ENCODE measurements around the gene COX15. TPM values are rescaled to one million over a fixed set of nuclear protein-coding genes. Genes with fewer than 3 reads are reported as not detected.

COX15 gene
- total and polyA plus RNA-seq, 2 of the 4 experiments (the other 2 are of a cell fraction): 18.9 to 40.1 TPM

- no peak overlapping the region for H4K8ac ChIP-seq (ENCODE audit: low read depth in 2 of 2, low read length in 2 of 2)
- TF ChIP-seq ELK1 (IDR thresholded peaks at IDR 0.05; ENCODE audit: borderline replicate concordance, low read depth, low read length) (no peak), SMC3 (IDR thresholded peaks at IDR 0.05; ENCODE audit: low read depth, low read length) (no peak)
- CTCF ChIA-PET: interaction anchor here (0.7 to 1.6 kb wide), 2 partner anchors 112 to 116 kb away, joined by 4 to 5 read pairs; no protein-coding TSS in a partner anchor
- in situ Hi-C loops (cut with MboI; ENCODE audit: low sequenced_read_pairs) (no loop called here), dilution Hi-C loops (cut with HindIII; ENCODE audit: low sequenced_read_pairs, unreplicated experiment) (no loop called here), intact Hi-C loops (cut with micrococcal nuclease) (loop anchor here (5.0 to 10.0 kb wide), 4 partner anchors 49 to 451 kb away; partner anchors contain the start of genes ABCC2 and ERLIN1)
- H4K20me1 ChIP-seq (ENCODE audit: insufficient read depth, low read length): no peaks in the 10 kb centered on the region
- H4K5ac ChIP-seq (ENCODE audit: low read depth, low read length): no peak overlapping the region
- 35% methylated on average over 6 of the region's 8 CpGs; no CpG with 5 or more reads in 1 of the 2 experiments for WGBS, 2 experiments (ENCODE audit: extremely low coverage in 2 of 2, insufficient read length in 1 of 2)
- no peak for ATAC-seq (ENCODE audit: low read depth)
- DNase-seq: peak; percentile 13
- peak overlapping the region; percentile 82 for H3K4me2 ChIP-seq (ENCODE audit: low read depth, low read length)
- no peaks in the 10 kb centered on the region for H3K9me1 ChIP-seq (ENCODE audit: insufficient read depth, low read length)
- POLR2A ChIA-PET (ENCODE audit: unreplicated experiment): no interaction called here
- H3K27me3 ChIP-seq (ENCODE audit: control insufficient read depth, insufficient read depth, low read length): no peaks in the 10 kb centered on the region
- no peak overlapping the region for H2BK5ac ChIP-seq (ENCODE audit: low read depth, low read length, poor library complexity, severe bottlenecking)
- H3K36me3 ChIP-seq (ENCODE audit: control insufficient read depth, insufficient read depth, low read length): peaks cover 10% of the 10 kb centered on the region
- H4K91ac ChIP-seq (ENCODE audit: insufficient read depth, low read depth, low read length): no peak overlapping the region
- no peak overlapping the region for H2BK20ac ChIP-seq (ENCODE audit: low read depth, low read length)
- H3K18ac ChIP-seq (ENCODE audit: low read depth, low read length): no peak overlapping the region
- no TSS peak for BruUV-seq (replicated peaks)
- no peak overlapping the region for H3K27ac ChIP-seq (ENCODE audit: insufficient read depth, low read length)
- no peak overlapping the region for H2AK5ac ChIP-seq (ENCODE audit: low read depth, low read length)
- no peak overlapping the region for H3K9ac ChIP-seq (ENCODE audit: low read depth, low read length)
- no peak overlapping the region for H3K4me3 ChIP-seq (ENCODE audit: insufficient read depth, low read depth, low read length)
- no peak overlapping the region for H2BK15ac ChIP-seq (ENCODE audit: low read depth, low read length)
- H2BK120ac ChIP-seq (ENCODE audit: low read depth, low read length): no peak overlapping the region
- H3K56ac ChIP-seq (ENCODE audit: extremely low read depth, insufficient read depth, low read length): no peak overlapping the region
- no peak overlapping the region for H2AK9ac ChIP-seq (replicated peaks; ENCODE audit: low read depth, low read length, poor library complexity)
- no peak overlapping the region for H3K4ac ChIP-seq (ENCODE audit: low read depth, low read length)
- H3K14ac ChIP-seq (replicated peaks; ENCODE audit: low read depth, low read length): no peak overlapping the region
- peak overlapping the region; percentile 1; the same call in 1 of the 2 replicates for H3K23ac ChIP-seq (ENCODE audit: low read depth, low read length)
- no peak overlapping the region for H2AFZ ChIP-seq (replicated peaks; ENCODE audit: low read length, poor library complexity)
- peaks cover 23 to 44% of the 10 kb centered on the region in 2 experiments; a peak in 3 of 4 replicates for H3K79me1 ChIP-seq (ENCODE audit: low read depth in 1 of 2, low read length in 2 of 2)
- peaks cover 2% of the 10 kb centered on the region; the same call in 1 of the 2 replicates for H3K4me1 ChIP-seq (ENCODE audit: control insufficient read depth, insufficient read depth, low read length)
- H3K9me3 ChIP-seq (ENCODE audit: control insufficient read depth, insufficient read depth, low read length): no peaks in the 10 kb centered on the region
Measured at GRCh38 chr10:99733366-99733765, 1.4 kb upstream of the COX15 start.
